Natural killer cell (primary cell): Measurements from ENCODE around the gene TTC27. TPM values are rescaled to one million over a fixed set of nuclear protein-coding genes. Genes with fewer than 3 reads are reported as not detected.

ENCODE experiments used
- ATAC-seq, 3 donors: fragments of 150-1000 bp in 2 of 3; fragments of 200-7000 bp in 1 of 3; cut with Tn5 transposase; 1 replicate in 1 of 3; 2 replicates in 2 of 3; pipeline ENCODE4 v1.10.0; 2021; ENCODE audit warnings: mild to moderate bottlenecking in 2 of 3, moderate library complexity in 2 of 3
- DNase-seq, 2 donors: peaks; one replicate each; pipeline versions ENCODE4 v3.0.0 to v3.0.0-alpha.2; 2013 to 2021; ENCODE audit warnings: mixed read lengths in 1 of 2
- H3K27ac ChIP-seq: one replicate; pipeline ENCODE4 v1.5.1; 2013; ENCODE audit warnings: mild to moderate bottlenecking, low read length
- H3K27me3 ChIP-seq: one replicate; pipeline ENCODE4 v1.6.1; 2013; ENCODE audit warnings: low read length; ENCODE audit not compliant: control insufficient read depth, insufficient read depth
- H3K36me3 ChIP-seq: one replicate; pipeline ENCODE4 v1.6.1; 2013; ENCODE audit warnings: low read length; ENCODE audit not compliant: control insufficient read depth, insufficient read depth
- H3K4me1 ChIP-seq: one replicate; pipeline ENCODE4 v1.6.1; 2013; ENCODE audit warnings: low read length; ENCODE audit not compliant: control insufficient read depth, insufficient read depth
- H3K4me3 ChIP-seq: one replicate; pipeline ENCODE4 v1.5.1; 2013; ENCODE audit warnings: low read length
- H3K9me3 ChIP-seq: one replicate; pipeline ENCODE4 v1.6.1; 2013; ENCODE audit warnings: low read length; ENCODE audit not compliant: control insufficient read depth, insufficient read depth
- H3K27ac Mint-ChIP-seq, 2 donors: one replicate each; pipeline ENCODE4 v1.8.0; 2022; ENCODE audit warnings: mild to moderate bottlenecking in 2 of 2, mixed read lengths in 2 of 2, moderate library complexity in 1 of 2
- H3K27me3 Mint-ChIP-seq, 2 donors: one replicate each; pipeline ENCODE4 v1.8.0; 2022; ENCODE audit warnings: low read depth in 2 of 2, mixed read lengths in 2 of 2
- H3K36me3 Mint-ChIP-seq: one replicate; pipeline ENCODE4 v1.8.0; 2022; ENCODE audit warnings: mixed read lengths
- H3K4me1 Mint-ChIP-seq, 2 donors: one replicate each; pipeline ENCODE4 v1.8.0; 2022; ENCODE audit warnings: mixed read lengths in 2 of 2
- H3K4me3 Mint-ChIP-seq: one replicate; pipeline ENCODE4 v1.8.0; 2022; ENCODE audit warnings: mild to moderate bottlenecking, moderate library complexity, mixed read lengths
- H3K9me3 Mint-ChIP-seq, 2 donors: one replicate each; pipeline ENCODE4 v1.8.0; 2022; ENCODE audit warnings: mixed read lengths in 2 of 2
- WGBS: methylation state at CpG from one replicate; pipeline ENCODE4 v1.1.7; 2013; ENCODE audit warnings: missing lambda C conversion rate; ENCODE audit not compliant: insufficient coverage; 5-methylcytosine and 5-hydroxymethylcytosine counted together
- intact Hi-C: fragments of 100-400 bp; cut with micrococcal nuclease; formaldehyde crosslinking; loops from one replicate; pipeline ENCODE4 v1.14.2; 2022
- total RNA-seq, 4 donors: library from RNA; stranded (reverse); fragments of 120-200 nt in 1 of 4; gene quantifications; one replicate each; pipeline versions ENCODE4 v1.2.3 to v1.2.4, GENCODE V29; 2013 to 2022
- TF ChIP-seq, protein P1 (sequence below): fragments of 200-600 bp; IDR thresholded peaks from one replicate; pipeline ENCODE4 v1.8.0; 2022; ENCODE audit warnings: antibody characterized with exemption

TTC27 gene
- total RNA-seq, 3 donors from 2014 or later (not counting 1 experiment from before 2014, with no cell fraction given) = 13.7 to 14.6 (median 14.1) TPM

DNA sequence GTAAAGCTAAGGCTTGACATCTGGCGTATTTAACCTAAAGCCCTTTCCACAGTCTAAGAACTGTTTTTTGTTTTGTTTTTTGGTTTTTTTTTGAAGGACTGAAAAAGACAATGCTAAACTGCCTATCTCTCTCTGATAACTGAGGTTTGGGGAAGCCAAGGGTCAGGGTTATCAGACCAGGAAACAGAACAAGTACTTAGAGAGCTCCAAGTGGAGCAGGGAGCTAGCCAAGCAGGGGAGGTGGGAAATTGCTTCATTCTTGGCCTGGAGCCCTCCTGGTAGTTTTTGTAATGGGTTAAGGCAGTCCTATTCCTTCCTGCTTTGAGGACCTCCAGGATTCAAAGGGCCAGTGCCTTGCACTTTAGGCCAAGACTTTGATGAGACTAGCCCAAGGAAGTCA lies 164.6 kb downstream of the TTC27 start:
- ATAC-seq = no peak
- Mint-ChIP-seq H3K27ac (no peak overlapping the region), H3K9me3 (no peaks in the 10 kb centered on the region), H3K4me3 (no peak overlapping the region), H3K36me3 (peaks cover 6% of the 10 kb centered on the region), H3K4me1 (no peaks in the 10 kb centered on the region), H3K27me3 (no peaks in the 10 kb centered on the region)
- Histone ChIP-seq H3K27ac (no peak overlapping the region), H3K27me3 (no peaks in the 10 kb centered on the region), H3K9me3 (no peaks in the 10 kb centered on the region), H3K4me1 (no peaks in the 10 kb centered on the region), H3K36me3 (no peaks in the 10 kb centered on the region), H3K4me3 (no peak overlapping the region)
- intact Hi-C loops = no loop called here
- 89% methylated on average over 1 of the region's 1 CpG for WGBS
- TF ChIP-seq, protein P1, sequence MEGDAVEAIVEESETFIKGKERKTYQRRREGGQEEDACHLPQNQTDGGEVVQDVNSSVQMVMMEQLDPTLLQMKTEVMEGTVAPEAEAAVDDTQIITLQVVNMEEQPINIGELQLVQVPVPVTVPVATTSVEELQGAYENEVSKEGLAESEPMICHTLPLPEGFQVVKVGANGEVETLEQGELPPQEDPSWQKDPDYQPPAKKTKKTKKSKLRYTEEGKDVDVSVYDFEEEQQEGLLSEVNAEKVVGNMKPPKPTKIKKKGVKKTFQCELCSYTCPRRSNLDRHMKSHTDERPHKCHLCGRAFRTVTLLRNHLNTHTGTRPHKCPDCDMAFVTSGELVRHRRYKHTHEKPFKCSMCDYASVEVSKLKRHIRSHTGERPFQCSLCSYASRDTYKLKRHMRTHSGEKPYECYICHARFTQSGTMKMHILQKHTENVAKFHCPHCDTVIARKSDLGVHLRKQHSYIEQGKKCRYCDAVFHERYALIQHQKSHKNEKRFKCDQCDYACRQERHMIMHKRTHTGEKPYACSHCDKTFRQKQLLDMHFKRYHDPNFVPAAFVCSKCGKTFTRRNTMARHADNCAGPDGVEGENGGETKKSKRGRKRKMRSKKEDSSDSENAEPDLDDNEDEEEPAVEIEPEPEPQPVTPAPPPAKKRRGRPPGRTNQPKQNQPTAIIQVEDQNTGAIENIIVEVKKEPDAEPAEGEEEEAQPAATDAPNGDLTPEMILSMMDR = no peak
- DNase-seq = no peak

GRCh38 chr2:32798829-32799228 lies 171.0 kb downstream of the TTC27 start:
- Histone ChIP-seq H3K4me1 (no peaks in the 10 kb centered on the region), H3K36me3 (no peaks in the 10 kb centered on the region), H3K27ac (no peak overlapping the region), H3K4me3 (no peak overlapping the region), H3K27me3 (no peaks in the 10 kb centered on the region), H3K9me3 (no peaks in the 10 kb centered on the region)
- Mint-ChIP-seq H3K4me1 (no peaks in the 10 kb centered on the region), H3K36me3 (no peaks in the 10 kb centered on the region), H3K9me3 (no peaks in the 10 kb centered on the region), H3K27me3 (no peaks in the 10 kb centered on the region), H3K27ac (no peak overlapping the region), H3K4me3 (no peak overlapping the region)
- intact Hi-C loops = no loop called here
- no peak for DNase-seq
- no peak for ATAC-seq
- WGBS = 94% methylated on average over 1 of the region's 2 CpGs
- TF ChIP-seq, protein P1 = no peak

DNA sequence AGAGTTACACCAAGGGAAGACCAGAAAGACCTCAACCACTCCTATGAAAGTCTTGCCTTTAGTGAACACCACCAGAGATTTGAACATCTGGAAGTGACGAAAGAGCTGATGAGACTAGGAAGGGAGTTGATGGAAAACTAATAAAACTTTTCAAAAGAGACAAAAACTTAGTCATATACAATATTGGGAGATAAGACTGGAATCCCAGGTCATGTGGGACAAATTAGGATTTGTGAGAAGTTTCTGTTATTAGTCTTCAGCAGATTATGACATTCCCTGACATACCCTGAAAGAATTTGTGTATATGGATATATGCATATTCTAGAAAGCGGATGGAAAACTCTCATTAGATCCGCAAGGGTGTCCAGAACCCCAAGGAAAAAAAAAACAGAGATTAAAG lies 173.9 kb downstream of the TTC27 start:
- H3K4me1 Mint-ChIP-seq = no peaks in the 10 kb centered on the region
- no peaks in the 10 kb centered on the region for H3K9me3 Mint-ChIP-seq
- H3K27me3 Mint-ChIP-seq = no peaks in the 10 kb centered on the region
- no peak overlapping the region for H3K27ac Mint-ChIP-seq
- ATAC-seq (no peak), DNase-seq (no peak)
- WGBS = 100% methylated on average over 2 of the region's 3 CpGs
- no peak overlapping the region for H3K4me3 Mint-ChIP-seq
- Histone ChIP-seq H3K27me3 (no peaks in the 10 kb centered on the region), H3K4me3 (no peak overlapping the region), H3K36me3 (no peaks in the 10 kb centered on the region), H3K27ac (no peak overlapping the region), H3K9me3 (no peaks in the 10 kb centered on the region), H3K4me1 (no peaks in the 10 kb centered on the region)
- no peaks in the 10 kb centered on the region for H3K36me3 Mint-ChIP-seq
- intact Hi-C loops = no loop called here
- TF ChIP-seq, protein P1 = no peak

DNA sequence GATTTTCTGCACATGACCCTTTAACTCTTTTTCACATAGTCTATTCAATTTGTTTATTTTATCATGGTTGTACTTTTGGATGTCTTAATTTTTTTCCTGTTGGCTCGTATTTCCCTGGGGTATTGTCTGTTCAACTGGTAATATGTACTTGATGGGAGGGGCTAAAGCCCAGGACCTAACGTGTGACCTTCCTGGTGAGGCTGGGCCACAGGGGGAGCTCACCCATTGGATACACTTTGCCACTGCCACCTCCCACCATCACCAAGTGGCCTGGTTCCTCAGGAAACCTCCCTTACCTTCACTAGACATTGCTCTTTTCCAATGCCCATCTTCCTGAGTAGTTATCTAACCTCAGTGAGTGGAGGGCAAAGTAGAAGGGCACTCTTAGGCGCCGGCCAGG lies 175.0 kb downstream of the TTC27 start:
- ATAC-seq (no peak), DNase-seq (no peak)
- Mint-ChIP-seq H3K9me3 (no peaks in the 10 kb centered on the region), H3K27me3 (no peaks in the 10 kb centered on the region), H3K4me3 (no peak overlapping the region), H3K4me1 (no peaks in the 10 kb centered on the region), H3K36me3 (no peaks in the 10 kb centered on the region), H3K27ac (no peak overlapping the region)
- TF ChIP-seq, protein P1 = no peak
- H3K4me1 ChIP-seq = no peaks in the 10 kb centered on the region
- no peaks in the 10 kb centered on the region for H3K9me3 ChIP-seq
- no peaks in the 10 kb centered on the region for H3K27me3 ChIP-seq
- no peaks in the 10 kb centered on the region for H3K36me3 ChIP-seq
- intact Hi-C loops = no loop called here
- WGBS = 97% methylated on average over 4 of the region's 4 CpGs
- H3K4me3 ChIP-seq = no peak overlapping the region
- no peak overlapping the region for H3K27ac ChIP-seq
